ENCODE data around the gene POLR2I.

The POLR2I gene

DNA sequence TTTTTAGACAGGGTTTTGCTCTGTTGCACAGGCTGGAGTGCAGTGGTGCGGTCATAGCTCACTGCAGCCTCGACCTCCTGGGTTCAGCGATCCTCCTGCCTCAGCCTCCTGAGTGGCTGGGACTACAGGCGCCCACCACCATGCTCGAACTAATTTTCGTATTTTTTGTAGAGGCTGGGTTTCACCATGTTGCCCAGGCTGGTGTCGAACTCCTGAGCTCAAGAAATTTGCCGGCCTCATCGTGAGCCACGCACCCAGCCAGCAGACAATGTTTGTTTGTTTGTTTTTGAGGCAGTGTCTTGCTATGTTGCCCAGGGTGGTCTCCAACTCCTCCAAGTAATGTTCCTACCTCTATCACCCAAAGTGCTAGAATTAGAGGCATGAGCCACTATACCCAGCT is 38.5 kb upstream of the POLR2I start:
- H3K36me3 ChIP-seq (ENCODE audit: control insufficient read depth in 2 of 2, insufficient read depth in 1 of 2, low read length in 2 of 2): peaks cover 40 to 49% of the 10 kb centered on the region in 2 experiments
- TF ChIP-seq ZNF121 (tag by site-specific recombination; IDR thresholded peaks at IDR 0.05): peak; percentile 62; the same call in 1 of the 2 replicates
- no peak for TF ChIP-seq ZNF133 (tag by site-specific recombination; IDR thresholded peaks at IDR 0.05)
- TF ChIP-seq ZNF174 (tag by site-specific recombination; IDR thresholded peaks at IDR 0.05): no peak
- no peak for TF ChIP-seq ZNF184 (tag by site-specific recombination; IDR thresholded peaks at IDR 0.05)
- no peak for TF ChIP-seq SP2 (tag by site-specific recombination; IDR thresholded peaks at IDR 0.05)
- TF ChIP-seq, protein P1, sequence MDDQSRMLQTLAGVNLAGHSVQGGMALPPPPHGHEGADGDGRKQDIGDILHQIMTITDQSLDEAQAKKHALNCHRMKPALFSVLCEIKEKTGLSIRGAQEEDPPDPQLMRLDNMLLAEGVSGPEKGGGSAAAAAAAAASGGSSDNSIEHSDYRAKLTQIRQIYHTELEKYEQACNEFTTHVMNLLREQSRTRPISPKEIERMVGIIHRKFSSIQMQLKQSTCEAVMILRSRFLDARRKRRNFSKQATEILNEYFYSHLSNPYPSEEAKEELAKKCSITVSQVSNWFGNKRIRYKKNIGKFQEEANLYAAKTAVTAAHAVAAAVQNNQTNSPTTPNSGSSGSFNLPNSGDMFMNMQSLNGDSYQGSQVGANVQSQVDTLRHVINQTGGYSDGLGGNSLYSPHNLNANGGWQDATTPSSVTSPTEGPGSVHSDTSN (CRISPR knock-in tag; IDR thresholded peaks at IDR 0.05): no peak
- no peak for TF ChIP-seq KLF8 (tag by site-specific recombination; IDR thresholded peaks at IDR 0.05)
- peaks cover 4% of the 10 kb centered on the region; the same call in 1 of the 2 replicates for H3K4me1 ChIP-seq (ENCODE audit: control insufficient read depth, insufficient read depth, low read length)
- no peak overlapping the region for H3K27ac ChIP-seq (ENCODE audit: extremely low read depth, low read depth, low read length)
- no peak overlapping the region for H3K4me3 ChIP-seq (ENCODE audit: low read depth, low read length)
- no peaks in the 10 kb centered on the region for H3K9me3 ChIP-seq (ENCODE audit: control insufficient read depth, insufficient read depth, low read depth, low read length)
- ChIA-PET CTCF (interaction anchor here (0.6 to 2.5 kb wide), 6 partner anchors 14 to 95 kb away, joined by 3 to 16 read pairs (median 4); no protein-coding TSS in a partner anchor), POLR2A (interaction anchor here (0.5 to 2.1 kb wide), 4 partner anchors 9 to 38 kb away, joined by 3 to 10 read pairs (median 6); partner anchors contain the start of genes CAPNS1 and TBCB)

DNA sequence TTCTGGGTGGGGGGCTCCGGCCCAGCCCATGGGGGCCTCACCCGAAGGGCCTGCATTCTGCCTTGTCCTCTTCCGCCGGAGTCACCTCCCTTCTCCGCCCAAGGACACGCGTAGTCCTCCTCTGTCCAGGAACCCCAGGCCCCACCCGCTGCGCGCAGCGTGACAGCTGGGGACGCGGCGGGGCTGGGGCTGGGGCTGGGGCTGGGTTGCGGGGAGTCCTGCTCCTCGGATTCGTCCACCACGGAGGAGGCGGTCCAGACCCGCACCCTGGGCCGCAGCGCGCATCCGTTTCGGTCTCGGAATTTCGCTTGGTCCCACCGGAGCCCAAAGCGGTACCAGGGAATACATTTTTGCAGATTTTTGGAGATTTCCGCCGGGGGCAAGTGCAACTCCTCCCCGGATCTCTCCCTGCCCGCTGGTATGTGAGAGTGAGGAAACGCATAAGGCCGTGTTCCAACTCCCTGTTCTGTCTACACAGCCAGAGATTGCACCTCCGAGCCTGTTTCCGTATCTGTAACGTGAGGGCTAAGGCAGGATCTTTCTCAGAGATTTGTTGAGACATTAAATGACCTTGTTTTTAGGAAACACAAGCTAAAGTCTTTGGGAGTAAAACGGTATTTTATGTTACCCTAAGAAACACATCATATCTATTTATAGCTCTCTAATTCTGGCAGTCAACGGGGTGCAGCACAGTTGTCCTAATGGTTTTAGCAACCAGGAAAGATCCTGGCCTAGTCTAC is 37.8 kb upstream of the POLR2I start, which contains the start of gene COX7A1:
COX7A1 (minus strand) TSS at position 96 of the 740 bp plus-strand sequence; CDS start at position 56, 40 bp downstream.
- POLR2A ChIA-PET: interaction anchor here (0.5 to 2.1 kb wide), 4 partner anchors 10 to 37 kb away, joined by 3 to 10 read pairs (median 6); partner anchors contain the start of genes CAPNS1 and TBCB
- Histone ChIP-seq H3K9me3 (ENCODE audit: control insufficient read depth, insufficient read depth, low read depth, low read length) (no peaks in the 10 kb centered on the region), H3K4me3 (ENCODE audit: low read depth, low read length) (no peak within 1 kb of the TSS), H3K4me1 (ENCODE audit: control insufficient read depth, insufficient read depth, low read length) (peaks cover 4% of the 10 kb centered on the region; the same call in 1 of the 2 replicates), H3K27ac (ENCODE audit: extremely low read depth, low read depth, low read length) (no peak within 1 kb of the TSS), H3K36me3 (ENCODE audit: control insufficient read depth in 2 of 2, insufficient read depth in 1 of 2, low read length in 2 of 2) (peaks cover 46 to 56% of the 10 kb centered on the region in 2 experiments)
- peak; percentile 20; the same call in 1 of the 2 replicates for TF ChIP-seq KLF8 (tag by site-specific recombination; IDR thresholded peaks at IDR 0.05)
- no peak for TF ChIP-seq ZNF76 (tag by site-specific recombination; IDR thresholded peaks at IDR 0.05; ENCODE audit: borderline replicate concordance, low read depth)
- CTCF ChIA-PET: interaction anchor here (0.6 to 2.5 kb wide), 5 partner anchors 14 to 94 kb away, joined by 3 to 16 read pairs (median 4); no protein-coding TSS in a partner anchor

- H3K36me3 ChIP-seq (ENCODE audit: control insufficient read depth in 2 of 2, insufficient read depth in 1 of 2, low read length in 2 of 2): peaks cover 51 to 61% of the 10 kb centered on the region in 2 experiments
- no peaks in the 10 kb centered on the region for H3K9me3 ChIP-seq (ENCODE audit: control insufficient read depth, insufficient read depth, low read depth, low read length)
- peaks cover 4% of the 10 kb centered on the region; the same call in 1 of the 2 replicates for H3K4me1 ChIP-seq (ENCODE audit: control insufficient read depth, insufficient read depth, low read length)
- no peak overlapping the region for H3K4me3 ChIP-seq (ENCODE audit: low read depth, low read length)
- ChIA-PET CTCF (no interaction called here), POLR2A (no interaction called here)
- TF ChIP-seq ZNF585B (tag by site-specific recombination; IDR thresholded peaks at IDR 0.05): no peak
- no peak overlapping the region for H3K27ac ChIP-seq (ENCODE audit: extremely low read depth, low read depth, low read length)
Measured at GRCh38 chr19:36152019-36152351, 37.3 kb upstream of the POLR2I start.

- CTCF ChIA-PET: interaction anchor here (0.5 to 1.1 kb wide), 2 partner anchors 95 to 220 kb away, joined by 3 read pairs; no protein-coding TSS in a partner anchor
- TF ChIP-seq KLF8 (tag by site-specific recombination; IDR thresholded peaks at IDR 0.05): no peak
- no peak for TF ChIP-seq ZNF239 (tag by site-specific recombination; IDR thresholded peaks at IDR 0.05)
Measured at GRCh38 chr19:36151144-36152018, 36.7 kb upstream of the POLR2I start.

More at GRCh38 chr19:36151144-36152018, 36.7 kb upstream of the POLR2I start:
- Histone ChIP-seq H3K9me3 (ENCODE audit: control insufficient read depth, insufficient read depth, low read depth, low read length) (no peaks in the 10 kb centered on the region), H3K4me1 (ENCODE audit: control insufficient read depth, insufficient read depth, low read length) (peaks cover 4% of the 10 kb centered on the region; the same call in 1 of the 2 replicates), H3K27ac (ENCODE audit: extremely low read depth, low read depth, low read length) (peak overlapping the region; percentile 17; the same call in 1 of the 2 replicates), H3K4me3 (ENCODE audit: low read depth, low read length) (no peak overlapping the region), H3K36me3 (ENCODE audit: control insufficient read depth in 2 of 2, insufficient read depth in 1 of 2, low read length in 2 of 2) (peaks cover 57 to 67% of the 10 kb centered on the region in 2 experiments)
- POLR2A ChIA-PET: interaction anchor here (0.5 to 1.3 kb wide), 5 partner anchors 12 to 1318 kb away, joined by 3 to 9 read pairs (median 3); partner anchors contain the start of genes POLR2I, TBCB and ZNF570
